GM12878 (cell line): Measurements from ENCODE around the gene PF4V1.

Experiments used
- CTCF ChIP-seq, 3 experiments: IDR thresholded peaks in 2 of 3; conservative IDR thresholded peaks in 1 of 3; 2 replicates each; pipeline ENCODE4 v1.5.1; 2011; ENCODE audit warnings: low read depth in 3 of 3, low read length in 3 of 3, mild to moderate bottlenecking in 3 of 3, control low read depth in 2 of 3, moderate library complexity in 2 of 3, inconsistent platforms in 1 of 3, mixed read lengths in 1 of 3; ENCODE audit not compliant: control insufficient read depth in 2 of 3, insufficient read depth in 1 of 3; ENCODE audit errors: extremely low read depth in 1 of 3
- EZH2 ChIP-seq: IDR thresholded peaks from 2 replicates; pipeline ENCODE4 v1.6.1; 2012; ENCODE audit warnings: low read depth, mild to moderate bottlenecking, control low read depth, inconsistent platforms, low read length, borderline replicate concordance; ENCODE audit not compliant: control insufficient read depth
- FOXM1 ChIP-seq: IDR thresholded peaks from 2 replicates; pipeline ENCODE4 v1.6.1; 2012; ENCODE audit warnings: low read depth, mild to moderate bottlenecking, inconsistent platforms, low read length, moderate library complexity
- MYC ChIP-seq: IDR thresholded peaks from 2 replicates; pipeline ENCODE4 v1.6.1; 2011; ENCODE audit warnings: mild to moderate bottlenecking, low read length, moderate library complexity, inconsistent platforms; ENCODE audit not compliant: insufficient read depth, insufficient replicate concordance, insufficient read length, severe bottlenecking
- NFIC ChIP-seq: IDR thresholded peaks from 2 replicates; pipeline ENCODE4 v1.6.1; 2012; ENCODE audit warnings: low read depth, mild to moderate bottlenecking, inconsistent platforms, low read length, moderate library complexity
- NFYB ChIP-seq: IDR thresholded peaks from 2 replicates; pipeline ENCODE4 v1.6.1; 2011; ENCODE audit warnings: low read depth, mild to moderate bottlenecking, low read length, improper control_type of control experiment, moderate library complexity; ENCODE audit not compliant: insufficient read depth
- POLR2AphosphoS5 ChIP-seq: IDR thresholded peaks from 2 replicates; pipeline ENCODE4 v1.6.1; 2011; ENCODE audit warnings: mild to moderate bottlenecking, low read length, inconsistent platforms
- REST ChIP-seq: IDR thresholded peaks from 2 replicates; pipeline ENCODE4 v1.6.1; 2012; ENCODE audit warnings: mild to moderate bottlenecking, low read depth, low read length
- SMC3 ChIP-seq: IDR thresholded peaks from 2 replicates; pipeline ENCODE4 v1.6.1; 2011; ENCODE audit warnings: low read length, improper control_type of control experiment, borderline replicate concordance
- TCF12 ChIP-seq: IDR thresholded peaks from 2 replicates; pipeline ENCODE4 v1.6.1; 2011; ENCODE audit warnings: low read depth, mild to moderate bottlenecking, low read length
- ZNF274 ChIP-seq: IDR thresholded peaks from one replicate; pipeline ENCODE4 v1.8.0; 2011; ENCODE audit not compliant: insufficient read length, insufficient read depth

GRCh38 chr4:73853246-73853704, at the start of gene PF4V1:
- TF ChIP-seq REST (no peak), EZH2 (no peak), SMC3 (no peak), CTCF (IDR thresholded peaks at IDR 0.05 in 2 of 3, conservative IDR thresholded peaks at IDR 0.05 in 1 of 3; ENCODE audit: control insufficient read depth in 2 of 3, extremely low read depth in 1 of 3, insufficient read depth in 1 of 3, low read depth in 3 of 3, low read length in 3 of 3) (no peak), FOXM1 (no peak), NFYB (no peak), TCF12 (no peak), POLR2AphosphoS5 (no peak), MYC (no peak), ZNF274 (no peak), NFIC (no peak)
